GM18498 (cell line): ENCODE results near the gene CCT6B.

Source experiments
- ATAC-seq: cut with Tn5 transposase; IDR thresholded peaks from one replicate; pipeline ENCODE4 v1.9.1; 2021; ENCODE audit warnings: mild to moderate bottlenecking, moderate library complexity; ENCODE audit not compliant: unreplicated experiment

The CCT6B gene

DNA sequence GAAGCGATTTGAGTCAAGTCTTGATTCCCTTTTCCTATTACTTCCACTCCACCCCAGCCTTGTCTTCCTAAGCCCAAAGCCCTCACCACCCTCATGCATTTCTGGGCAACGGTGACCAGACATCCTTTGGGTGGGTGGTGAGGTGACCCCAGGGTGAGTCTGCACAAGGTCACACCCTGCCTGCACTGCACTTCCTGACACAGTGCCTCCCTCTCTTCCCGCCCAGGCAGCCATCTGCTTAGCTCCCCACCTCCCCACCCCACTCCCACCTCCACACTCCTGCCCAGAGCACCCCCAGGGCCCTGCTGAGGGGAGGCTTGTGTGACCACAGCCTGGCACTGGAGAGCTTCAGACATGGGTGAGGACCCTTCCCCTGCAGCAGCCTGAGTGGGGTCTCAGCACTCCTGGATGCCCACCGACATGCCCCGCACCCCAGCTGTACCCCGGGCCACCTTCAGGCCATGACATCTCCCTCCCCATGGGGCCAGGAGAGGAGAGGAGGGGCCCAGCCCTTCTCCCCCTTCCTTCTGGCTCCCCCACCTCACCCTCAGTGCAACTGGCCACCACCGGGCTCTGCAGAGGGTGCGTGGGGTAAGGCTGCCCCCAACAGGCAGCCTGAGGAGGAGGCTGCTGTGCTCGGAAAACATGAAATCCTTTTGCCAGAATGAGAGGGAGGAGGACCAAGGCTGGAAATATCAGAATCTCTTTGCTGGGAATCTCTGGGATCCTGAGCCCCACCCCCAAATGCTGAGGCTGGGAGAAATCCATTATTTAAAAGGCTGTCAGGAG lies 68.6 kb downstream of the CCT6B start:
- ATAC-seq = no peak

GRCh38 chr17:34886831-34887230 lies 74.4 kb downstream of the CCT6B start:
- ATAC-seq = no peak

- no peak for ATAC-seq
Measured at GRCh38 chr17:34885076-34885475, 76.2 kb downstream of the CCT6B start.

- ATAC-seq = no peak
Measured at GRCh38 chr17:34884597-34884996, 76.7 kb downstream of the CCT6B start.

DNA sequence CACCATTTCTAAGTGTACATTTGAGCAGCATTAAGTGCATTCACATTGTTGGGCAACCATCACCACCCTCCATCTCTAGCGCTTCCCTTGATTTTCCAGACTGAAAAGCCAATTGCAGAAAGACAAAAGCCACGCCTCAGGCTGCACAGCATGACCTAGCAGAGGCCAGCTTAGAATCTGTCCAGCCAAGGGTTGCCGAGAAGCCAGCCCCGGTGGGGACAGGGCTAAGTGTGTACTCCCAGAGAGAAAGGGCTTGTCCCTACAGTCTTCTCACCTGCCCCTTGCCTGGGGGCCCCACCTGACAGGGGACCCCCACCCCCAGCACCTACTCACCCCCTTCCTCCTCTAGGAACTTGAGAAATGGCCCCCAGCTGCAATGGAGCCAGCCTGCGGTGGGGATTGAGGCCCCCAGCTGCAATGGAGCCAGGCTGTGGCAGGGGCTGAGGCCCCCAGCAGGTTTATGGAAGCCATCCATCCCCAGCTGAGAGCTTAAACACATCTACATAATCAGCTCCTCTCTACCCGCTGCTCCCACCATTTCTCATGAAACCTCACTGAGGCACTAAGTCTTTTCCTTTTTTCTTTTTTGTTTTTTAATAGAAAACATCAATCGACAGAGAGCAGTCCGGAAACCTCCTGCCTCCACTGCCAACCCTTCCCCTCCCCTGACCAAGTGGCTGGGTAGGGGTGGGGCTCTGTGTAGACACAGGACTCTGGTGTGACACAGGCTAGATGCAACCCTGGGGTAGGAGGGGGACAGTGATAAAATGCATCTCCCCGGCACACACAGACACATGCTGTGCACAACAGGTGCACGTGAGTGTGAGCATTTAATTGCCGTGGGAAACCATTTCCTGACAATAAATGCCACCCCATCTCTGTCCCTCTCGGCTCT lies 77.9 kb downstream of the CCT6B start:
- no peak for ATAC-seq

DNA sequence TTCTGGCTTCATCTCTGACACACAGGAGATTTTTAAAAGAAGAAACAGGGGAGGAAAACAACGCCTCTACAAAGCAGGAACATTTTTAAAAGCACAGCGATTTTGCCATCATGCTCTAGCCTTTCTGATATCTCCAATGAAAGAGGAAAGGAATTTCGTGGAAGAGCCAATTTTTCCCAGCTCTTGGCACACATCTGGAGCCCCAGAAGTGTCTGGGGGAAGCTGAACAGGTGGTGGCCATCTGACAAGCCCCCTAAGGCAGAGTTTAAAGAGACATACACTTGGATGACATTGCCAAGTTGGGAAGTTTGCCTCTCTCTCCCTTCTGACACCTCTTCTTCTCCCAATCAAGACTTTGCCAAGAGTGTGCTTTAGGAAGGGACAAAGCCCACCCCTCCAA lies 82.1 kb downstream of the CCT6B start:
- no peak for ATAC-seq
